CD4-positive, alpha-beta T cell treated with Interleukin-21 for 1 hour (primary cell): ENCODE measurements around the gene ANGPTL2.
A peak's percentile ranks its signal among the peaks of the same experiment; 100 is the strongest.
"Not testable (repeated sequence)": the region's sequence is repeated elsewhere in the genome, so short reads cannot be mapped to it uniquely, and the experiment has no call there.

Experiments
- DNase-seq: peaks from one replicate; pipeline ENCODE4 v3.0.0-alpha.2; 2020

Gene ANGPTL2

GRCh38 chr9:127122176-127123063 is at the start of gene ANGPTL2:
ANGPTL2 (minus strand) TSS chr9:127122635; CDS start chr9:127108731, 13,904 bp downstream.
- peak; percentile 1 for DNase-seq

GRCh38 chr9:127171348-127171747 is 48.9 kb upstream of the ANGPTL2 start:
- DNase-seq: not testable (repeated sequence)

- DNase-seq: no peak
Observed at GRCh38 chr9:127170652-127171051, 48.2 kb upstream of the ANGPTL2 start.

GRCh38 chr9:127170103-127170502 is 47.7 kb upstream of the ANGPTL2 start:
- no peak for DNase-seq

GRCh38 chr9:127169575-127169883 is 47.1 kb upstream of the ANGPTL2 start:
- no peak for DNase-seq

- no peak for DNase-seq
Observed at GRCh38 chr9:127168756-127169574, 46.5 kb upstream of the ANGPTL2 start.

GRCh38 chr9:127167560-127168326 is 45.3 kb upstream of the ANGPTL2 start:
- no peak for DNase-seq

GRCh38 chr9:127166651-127167524 is 44.5 kb upstream of the ANGPTL2 start:
- DNase-seq: no peak

GRCh38 chr9:127166111-127166510 is 43.7 kb upstream of the ANGPTL2 start:
- no peak for DNase-seq

GRCh38 chr9:127165116-127165515 is 42.7 kb upstream of the ANGPTL2 start:
- DNase-seq: no peak

GRCh38 chr9:127163409-127163808 is 41.0 kb upstream of the ANGPTL2 start:
- no peak for DNase-seq

- DNase-seq: no peak
Observed at GRCh38 chr9:127162864-127163365, 40.5 kb upstream of the ANGPTL2 start.

GRCh38 chr9:127162046-127162863 is 39.8 kb upstream of the ANGPTL2 start:
- no peak for DNase-seq

- no peak for DNase-seq
Observed at GRCh38 chr9:127161081-127161624, 38.7 kb upstream of the ANGPTL2 start.

- DNase-seq: no peak
Observed at GRCh38 chr9:127159949-127160610, 37.6 kb upstream of the ANGPTL2 start.

GRCh38 chr9:127159325-127159801 is 36.9 kb upstream of the ANGPTL2 start:
- DNase-seq: no peak

GRCh38 chr9:127158786-127159324 is 36.4 kb upstream of the ANGPTL2 start:
- DNase-seq: no peak

- DNase-seq: no peak
Observed at GRCh38 chr9:127155314-127155960, 33.0 kb upstream of the ANGPTL2 start.
